ENCODE measurements around the gene IRF5.

GRCh38 chr7:128915271-128915819 lies 22.4 kb upstream of the IRF5 start:
- no peak for TF ChIP-seq REST (IDR thresholded peaks at IDR 0.05; ENCODE audit: insufficient read depth in 1 of 2, low read depth in 2 of 2, low read length in 1 of 2)
- TF ChIP-seq SIN3A (IDR thresholded peaks at IDR 0.05; ENCODE audit: borderline replicate concordance, insufficient read depth, low read depth, low read length), result no peak
- no peak for TF ChIP-seq CTCF (IDR thresholded peaks at IDR 0.05)
- TF ChIP-seq POLR2AphosphoS5 (IDR thresholded peaks at IDR 0.05; ENCODE audit: low read depth, low read length), result no peak
- TF ChIP-seq TCF7L2 (IDR thresholded peaks at IDR 0.05; ENCODE audit: low read depth, low read length), result no peak
